GM12878 (cell line): ENCODE measurements around the gene BNIP3. TPM values are rescaled to one million over a fixed set of nuclear protein-coding genes. Genes with fewer than 3 reads are reported as not detected.

ENCODE experiments used
- ATAC-seq: fragments of 200-7000 bp; cut with Tn5 transposase; 3 replicates; pipeline ENCODE4 v1.9.1; 2020; ENCODE audit warnings: mild to moderate bottlenecking, moderate library complexity
- BruUV-seq: library from RNA; stranded (reverse); fragments of 400-500 nt; replicated peaks from 2 replicates; lab custom pipeline; 2021; lab: Mats Ljungman, UMichigan
- CTCF ChIA-PET: fragments of 300-600 bp; sonication (Branson Sonifier 250); formaldehyde crosslinking; extraction: SDS; loops from one replicate; lab custom pipeline; 2021; ENCODE audit warnings: inconsistent platforms; lab: Yijun Ruan, JAX
- POLR2A ChIA-PET: fragments of 350-600 bp; formaldehyde crosslinking; extraction: SDS; loops from one replicate; lab custom pipeline; 2021; ENCODE audit warnings: inconsistent platforms; lab: Charles Lee
- RAD21 ChIA-PET: fragments of 300-600 bp; sonication (Branson Sonifier 250); formaldehyde crosslinking; loops from one replicate; lab custom pipeline; 2023; ENCODE audit warnings: antibody characterized with exemption; ENCODE audit not compliant: unreplicated experiment; lab: Charles Lee
- SMC1A ChIA-PET: fragments of 300-600 bp; sonication (Branson Sonifier 250); formaldehyde crosslinking; loops from one replicate; lab custom pipeline; 2023; ENCODE audit not compliant: unreplicated experiment, uncharacterized antibody; lab: Charles Lee
- DNase-seq: peaks from one replicate; pipeline ENCODE4 v3.0.0-alpha.2; 2011; ENCODE audit warnings: low read depth, low spot score
- FAIRE-seq: peaks from 3 replicates; lab custom pipeline; 2011; peaks lifted over from hg19 to GRCh38; lab: Jason Lieb, UNC
- H2AFZ ChIP-seq: 2 replicates; pipeline ENCODE4 v1.6.0; 2011; ENCODE audit warnings: low read depth, low read length, control low read depth; ENCODE audit not compliant: control insufficient read depth
- H3K27ac ChIP-seq: 2 replicates; pipeline ENCODE4 v1.5.1; 2011; ENCODE audit warnings: control low read depth; ENCODE audit not compliant: control insufficient read depth, insufficient read depth
- H3K27me3 ChIP-seq, 2 experiments: replicated peaks in 1 of 2; 2 replicates each; pipeline versions ENCODE4 v1.6.0 to v1.6.1; 2011; ENCODE audit warnings: low read length in 1 of 2; ENCODE audit not compliant: control insufficient read depth in 2 of 2, insufficient read depth in 2 of 2
- H3K36me3 ChIP-seq, 2 experiments: 2 replicates each; pipeline ENCODE4 v1.5.1; 2011; ENCODE audit warnings: low read length in 1 of 2; ENCODE audit not compliant: control insufficient read depth in 2 of 2, insufficient read depth in 2 of 2
- H3K4me1 ChIP-seq: 2 replicates; pipeline ENCODE4 v1.6.1; 2011; ENCODE audit warnings: mild to moderate bottlenecking, low read length, moderate library complexity, mixed read lengths; ENCODE audit not compliant: control insufficient read depth, insufficient read depth
- H3K4me2 ChIP-seq: 2 replicates; pipeline ENCODE4 v1.6.0; 2011; ENCODE audit warnings: control low read depth; ENCODE audit not compliant: control insufficient read depth, insufficient read depth
- H3K4me3 ChIP-seq: fragments of 200-600 bp; sonication (generic); 2 replicates; pipeline ENCODE4 v1.5.1; 2016
- H3K79me2 ChIP-seq: 2 replicates; pipeline ENCODE4 v1.6.0; 2011; ENCODE audit warnings: low read length; ENCODE audit not compliant: control insufficient read depth, insufficient read depth
- H3K9ac ChIP-seq: 2 replicates; pipeline ENCODE4 v1.8.0; 2011; ENCODE audit warnings: low read length, control low read depth, mixed read lengths; ENCODE audit not compliant: control insufficient read depth, insufficient read depth
- H3K9me3 ChIP-seq: replicated peaks from 3 replicates; pipeline ENCODE4 v1.5.1; 2011; ENCODE audit warnings: mild to moderate bottlenecking, low read length; ENCODE audit not compliant: control insufficient read depth, insufficient read depth
- H4K20me1 ChIP-seq: 2 replicates; pipeline ENCODE4 v1.6.0; 2011; ENCODE audit not compliant: control insufficient read depth, insufficient read depth
- BCL3 ChIP-seq: IDR thresholded peaks from 2 replicates; pipeline ENCODE4 v1.6.1; 2011; ENCODE audit warnings: borderline replicate concordance, low read depth, mild to moderate bottlenecking, moderate library complexity, low read length; ENCODE audit not compliant: insufficient read depth, poor library complexity, severe bottlenecking
- BCLAF1 ChIP-seq: fragments of 450-650 bp; IDR thresholded peaks from 2 replicates; pipeline ENCODE4 v1.6.1; 2017; ENCODE audit warnings: antibody characterized with exemption, mild to moderate bottlenecking, moderate library complexity
- CBX3 ChIP-seq: fragments of 200-600 bp; sonication (generic); IDR thresholded peaks from 2 replicates; pipeline ENCODE4 v1.6.1; 2016; ENCODE audit warnings: low read depth, borderline replicate concordance
- IKZF2 ChIP-seq, 2 experiments: fragments of 450-650 bp; IDR thresholded peaks; 2 replicates each; pipeline ENCODE4 v1.6.1; 2017; ENCODE audit warnings: mild to moderate bottlenecking in 2 of 2, moderate library complexity in 2 of 2
- MXI1 ChIP-seq: fragments of 150-350 bp; IDR thresholded peaks from 2 replicates; pipeline ENCODE4 v1.6.1; 2011; ENCODE audit warnings: low read depth, mild to moderate bottlenecking, inconsistent platforms, low read length, improper control_type of control experiment
- MYC ChIP-seq: IDR thresholded peaks from 2 replicates; pipeline ENCODE4 v1.6.1; 2011; ENCODE audit warnings: mild to moderate bottlenecking, low read length, moderate library complexity, inconsistent platforms; ENCODE audit not compliant: insufficient read depth, insufficient replicate concordance, insufficient read length, severe bottlenecking
- NBN ChIP-seq: fragments of 450-650 bp; IDR thresholded peaks from 2 replicates; pipeline ENCODE4 v1.6.1; 2016
- NFYB ChIP-seq: IDR thresholded peaks from 2 replicates; pipeline ENCODE4 v1.6.1; 2011; ENCODE audit warnings: low read depth, mild to moderate bottlenecking, low read length, improper control_type of control experiment, moderate library complexity; ENCODE audit not compliant: insufficient read depth
- NR2C1 ChIP-seq: fragments of 450-650 bp; IDR thresholded peaks from 2 replicates; pipeline ENCODE4 v1.6.1; 2017; ENCODE audit warnings: antibody characterized with exemption, mild to moderate bottlenecking, moderate library complexity
- PKNOX1 ChIP-seq: fragments of 450-650 bp; IDR thresholded peaks from 2 replicates; pipeline ENCODE4 v1.6.1; 2016; ENCODE audit warnings: mild to moderate bottlenecking
- WGBS: methylation state at CpG from one replicate; pipeline ENCODE4 v1.1.6; 2016; ENCODE audit warnings: low lambda C conversion rate; ENCODE audit not compliant: insufficient replicate concordance, insufficient coverage; ENCODE audit errors: missing lambda C conversion rate; 5-methylcytosine and 5-hydroxymethylcytosine counted together
- in situ Hi-C: fragments of 300-500 bp; cut with MboI; formaldehyde crosslinking; loops from 9 replicates; pipeline ENCODE4 v1.14.3; 2018; ENCODE audit warnings: mixed read lengths
- intact Hi-C: fragments of 100-400 bp; cut with micrococcal nuclease; formaldehyde crosslinking; loops from one replicate; pipeline ENCODE4 v1.14.2; 2022; ENCODE audit not compliant: unreplicated experiment
- polyA plus RNA-seq, 11 experiments: library from polyadenylated mRNA; depleted of rRNA in 4 of 11; unstranded in 6 of 11; stranded (reverse) in 5 of 11; fragments of >200 nt; fragmentation: Nextera tagmentation in 4 of 11; fragmentation: Illumina TruSeq in 1 of 11; extraction: Ambion mirVana in 4 of 11; extraction: Trizol in 1 of 11; gene quantifications; 1 replicate in 1 of 11; 2 replicates in 10 of 11; pipeline versions ENCODE4 v1.2.1 to v1.2.3, GENCODE V29; 2011 to 2016; ENCODE audit warnings: inconsistent platforms in 2 of 11, missing spikeins in 2 of 11, low read depth in 1 of 11
- total RNA-seq, 4 experiments: library from RNA; depleted of rRNA in 3 of 4; stranded (reverse); fragments of >200 nt in 3 of 4; fragmentation: Illumina TruSeq in 1 of 4; extraction: Trizol in 1 of 4; gene quantifications; 2 replicates each; pipeline versions ENCODE4 v1.2.1 to v1.2.3, GENCODE V29; 2013 to 2021

BNIP3 gene
- total and polyA plus RNA-seq, 10 of the 15 experiments (the other 5 are each of a cell fraction or from before 2014, with no cell fraction given), result 7.7 to 122 (median 29.9) TPM

GRCh38 chr10:132016514-132016913 is 34.8 kb upstream of the BNIP3 start:
- Histone ChIP-seq H3K27me3 (no peaks in the 10 kb centered on the region), H4K20me1 (no peaks in the 10 kb centered on the region), H3K27ac (no peak overlapping the region), H3K4me2 (no peak overlapping the region), H2AFZ (no peak overlapping the region), H3K36me3 (no peaks in the 10 kb centered on the region), H3K4me3 (no peak overlapping the region), H3K4me1 (no peaks in the 10 kb centered on the region), H3K9me3 (no peaks in the 10 kb centered on the region), H3K79me2 (no peaks in the 10 kb centered on the region), H3K9ac (no peak overlapping the region)
- RAD21 ChIA-PET, result no interaction called here
- POLR2A ChIA-PET, result no interaction called here
- SMC1A ChIA-PET, result interaction anchor here (0.7 to 1.1 kb wide), 2 partner anchors 17 to 265 kb away, joined by 3 read pairs; no protein-coding TSS in a partner anchor
- no peak for ATAC-seq
- no peak for FAIRE-seq
- TF ChIP-seq BCL3, result no peak
- no peak for TF ChIP-seq BCLAF1
- TF ChIP-seq CBX3, result no peak
- no peak for TF ChIP-seq NBN
- no peak for TF ChIP-seq NFYB
- no peak for TF ChIP-seq NR2C1
- no peak for TF ChIP-seq IKZF2 (IDR thresholded peaks at IDR 0.05)
- no peak for TF ChIP-seq PKNOX1
- TF ChIP-seq MYC, result no peak
- no peak for TF ChIP-seq MXI1
- intact Hi-C loops (no loop called here), in situ Hi-C loops (no loop called here)
- BruUV-seq, result no TSS peak
- CTCF ChIA-PET, result no interaction called here
- WGBS, result 34% methylated on average over 6 of the region's 6 CpGs
- DNase-seq, result no peak
